HG02571 (cell line): ENCODE results near the gene CYB561.

Experiments
- ATAC-seq: cut with Tn5 transposase; IDR thresholded peaks from one replicate; pipeline ENCODE4 v1.9.1; 2021; ENCODE audit warnings: mild to moderate bottlenecking, moderate library complexity; ENCODE audit not compliant: unreplicated experiment

Gene CYB561

DNA sequence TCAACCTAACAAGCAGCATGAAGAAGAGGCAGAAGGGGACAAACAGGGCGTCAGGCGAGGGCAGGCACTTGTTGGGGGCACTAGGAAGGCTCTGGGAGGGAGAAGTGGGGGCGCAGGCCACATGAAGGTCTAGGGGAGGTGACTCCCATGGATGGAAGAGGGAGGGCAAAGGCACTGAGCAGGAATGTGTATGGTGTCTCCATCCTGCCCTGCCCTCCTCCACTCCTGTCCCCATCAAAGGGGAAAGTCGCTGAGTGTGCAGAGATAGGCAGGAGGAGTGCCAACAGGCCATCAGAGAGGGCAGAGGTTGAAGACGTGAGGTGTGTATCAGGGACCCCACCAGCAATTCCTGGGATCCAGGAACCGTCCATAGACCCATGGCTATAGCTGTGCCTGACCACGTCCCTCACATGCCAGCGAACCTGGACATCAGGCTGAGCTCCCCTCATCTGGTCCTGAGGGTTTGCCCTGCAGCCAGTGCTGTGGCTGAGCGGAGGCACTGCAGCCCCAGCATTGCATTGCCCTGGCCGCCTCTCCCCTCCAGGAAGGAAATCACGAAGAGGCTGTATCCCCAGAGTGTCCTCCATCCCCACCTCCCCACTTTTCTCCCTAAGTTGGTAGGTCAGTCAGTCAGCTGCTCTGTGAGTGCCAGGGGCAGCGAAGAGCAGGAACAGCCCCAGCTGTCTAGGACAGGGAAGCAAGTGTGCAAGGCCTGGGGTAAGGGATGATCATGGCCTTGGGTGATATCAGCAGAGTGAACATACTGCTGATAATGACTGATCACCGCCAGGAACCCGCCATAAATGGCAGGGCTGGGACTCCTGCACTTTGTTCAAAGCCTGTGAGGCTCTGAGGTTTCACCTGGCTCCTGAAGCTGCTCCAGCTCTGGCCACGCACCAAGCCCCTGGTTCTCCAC lies 6.2 kb upstream of the CYB561 start:
- no peak for ATAC-seq

- no peak for ATAC-seq
Observed at GRCh38 chr17:63451150-63451549, 5.0 kb upstream of the CYB561 start.

- no peak for ATAC-seq
Observed at GRCh38 chr17:63450551-63450950, 4.4 kb upstream of the CYB561 start.

DNA sequence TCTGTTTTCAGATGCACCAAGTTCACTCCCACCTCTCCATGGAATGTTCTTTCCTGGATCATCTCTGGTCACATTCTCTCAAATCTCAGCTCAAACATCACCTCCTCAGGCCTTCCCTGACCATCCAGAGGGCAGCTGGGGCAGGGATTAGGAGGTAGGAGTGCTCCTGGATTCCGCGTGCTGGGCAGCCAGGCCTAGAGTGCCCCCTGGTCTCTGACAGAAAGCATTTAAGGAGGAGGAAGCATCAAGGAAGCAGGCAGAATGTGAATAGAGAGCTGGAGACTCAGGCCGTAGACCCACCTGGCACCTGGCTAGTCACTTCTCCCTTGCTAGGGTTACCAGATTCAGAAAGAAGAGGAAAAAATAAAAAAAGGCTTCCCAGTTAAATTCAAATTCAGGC lies 2.5 kb upstream of the CYB561 start:
- ATAC-seq: no peak

DNA sequence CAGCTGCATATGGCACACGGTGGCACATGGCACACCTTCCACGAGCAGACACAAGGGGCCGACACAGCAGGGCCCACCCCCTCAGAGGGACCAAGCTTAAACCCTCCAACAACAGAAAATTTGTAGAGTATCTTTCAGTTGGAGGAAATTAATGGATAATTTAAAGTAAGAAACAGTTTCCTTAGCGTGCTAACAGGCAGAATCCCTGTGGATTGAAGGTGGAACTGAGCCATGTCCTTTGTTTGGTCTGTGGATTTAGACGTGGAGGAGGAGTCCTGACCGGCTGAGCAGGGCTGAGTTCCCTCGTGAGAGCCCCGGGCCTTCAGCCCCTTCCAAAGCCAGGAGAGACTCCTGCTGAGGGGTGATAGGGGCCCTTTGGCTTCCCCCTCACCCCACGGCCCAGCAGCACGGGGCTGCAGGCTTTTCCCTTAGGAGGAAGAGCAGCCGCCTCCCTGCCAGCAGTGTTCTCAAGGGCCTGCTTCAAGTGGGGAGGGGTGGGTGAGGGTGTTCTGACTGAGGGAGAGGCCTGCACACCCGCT lies 1.4 kb upstream of the CYB561 start:
- no peak for ATAC-seq

DNA sequence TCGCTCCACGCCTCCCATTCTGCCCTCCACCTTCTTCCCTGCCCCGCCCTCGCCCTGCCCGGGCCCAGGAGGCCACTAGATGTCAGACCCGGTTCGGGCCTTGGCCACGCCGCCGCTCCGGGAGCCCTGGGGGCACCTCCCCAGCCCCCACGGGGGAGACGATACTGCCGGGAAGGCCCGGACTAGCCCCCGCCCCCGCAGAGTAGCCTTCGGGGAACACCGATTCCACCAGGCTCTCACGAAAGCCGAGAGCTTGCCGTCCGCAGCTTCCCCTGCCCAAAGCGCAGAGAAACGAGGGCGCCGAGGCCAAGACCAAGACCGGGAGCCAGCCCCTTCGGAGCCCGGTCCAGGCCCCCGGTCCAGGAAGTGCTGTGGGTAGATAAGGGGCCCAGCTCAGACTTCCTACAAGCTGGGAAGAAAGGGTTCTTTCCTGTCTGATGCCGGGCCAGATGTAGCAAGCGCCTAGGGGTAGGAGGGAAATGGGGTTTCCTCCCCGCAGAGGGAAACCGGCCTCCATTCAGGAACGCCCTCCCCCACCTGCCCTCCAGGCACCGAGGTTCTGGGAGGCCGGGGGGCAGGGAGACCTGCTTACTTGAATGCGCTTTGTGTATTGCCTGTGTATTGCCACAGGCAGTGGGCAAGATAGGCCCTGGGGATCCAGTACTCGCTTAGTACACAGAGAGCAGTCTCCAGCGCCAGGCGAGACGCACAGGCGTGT lies 806 bp upstream of the CYB561 start:
- ATAC-seq: peak; percentile 38

- peak; percentile 28 for ATAC-seq
Observed at GRCh38 chr17:63445571-63445953, 544 bp downstream of the CYB561 start.

DNA sequence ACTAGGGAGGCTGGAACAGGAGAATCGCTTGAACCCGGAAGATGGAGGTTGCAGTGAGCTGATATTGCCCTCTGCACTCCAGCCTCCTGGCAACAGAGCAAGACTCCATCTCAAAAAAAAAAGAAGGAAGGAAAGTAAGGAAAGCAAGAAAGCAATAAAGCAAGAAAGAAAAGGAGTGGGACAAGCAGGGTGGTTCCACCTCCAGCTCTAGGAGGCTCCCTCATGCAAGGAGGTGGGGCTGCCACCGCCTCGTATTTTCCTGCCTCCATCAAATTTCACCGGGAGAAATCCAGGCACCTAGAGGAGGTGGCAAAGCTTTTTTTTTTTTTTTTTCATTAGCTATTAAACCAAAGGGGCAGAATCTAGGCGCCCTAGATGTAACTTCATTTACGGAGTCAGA lies 1.0 kb downstream of the CYB561 start:
- ATAC-seq: no peak

- no peak for ATAC-seq
Observed at GRCh38 chr17:63444457-63444856, 1.6 kb downstream of the CYB561 start.

GRCh38 chr17:63443053-63443452 lies 3.1 kb downstream of the CYB561 start:
- ATAC-seq: no peak

- no peak for ATAC-seq
Observed at GRCh38 chr17:63442549-63443035, 3.5 kb downstream of the CYB561 start.

- no peak for ATAC-seq
Observed at GRCh38 chr17:63442074-63442473, 4.0 kb downstream of the CYB561 start.

DNA sequence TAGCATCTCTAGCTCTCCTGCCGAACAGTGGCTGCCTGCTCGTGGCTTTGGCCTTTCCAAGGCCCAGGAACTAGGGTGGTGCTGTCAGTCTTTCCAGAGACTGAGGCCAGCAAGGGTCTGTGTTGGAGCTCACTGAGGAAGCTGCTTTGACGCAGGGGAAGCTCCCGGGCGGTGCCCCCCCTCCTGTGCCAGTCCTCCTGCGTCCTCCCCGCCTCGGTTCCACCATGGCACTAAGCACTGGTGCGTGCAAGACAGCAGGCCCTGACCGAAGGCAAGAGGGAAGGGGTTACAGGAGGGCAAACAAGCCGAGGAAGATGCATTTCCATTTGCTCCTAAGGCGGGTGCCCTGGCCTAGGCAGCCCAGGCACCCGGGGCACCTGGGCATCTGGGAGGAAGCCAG lies 4.5 kb downstream of the CYB561 start:
- ATAC-seq: no peak

DNA sequence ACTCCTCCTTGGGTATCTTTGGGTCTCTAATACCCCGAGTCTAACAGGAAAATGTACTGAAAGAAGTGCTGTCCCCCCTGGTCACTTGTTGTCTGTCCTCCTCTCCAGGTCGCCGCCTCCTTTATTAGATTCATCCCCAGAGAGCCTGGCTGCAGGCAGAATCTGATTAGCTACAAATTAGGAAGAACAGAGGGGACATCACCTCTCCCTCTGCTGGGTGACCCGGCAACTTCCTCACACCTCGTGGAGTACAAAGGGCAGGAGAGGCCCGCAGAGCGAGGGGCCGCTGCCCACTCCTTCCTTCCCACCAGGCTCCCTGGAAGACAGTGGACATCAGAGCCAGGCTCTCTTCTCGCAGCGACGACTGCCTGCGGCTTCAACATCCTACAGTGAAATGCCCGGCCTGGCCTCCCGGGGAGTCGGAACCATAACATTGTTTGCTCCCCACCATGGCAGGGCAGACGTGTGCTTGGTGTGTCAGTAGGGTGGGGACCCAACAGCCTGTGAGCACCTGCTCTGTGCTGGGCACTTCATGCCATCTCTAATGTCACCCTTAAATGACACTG lies 5.3 kb downstream of the CYB561 start:
- no peak for ATAC-seq

DNA sequence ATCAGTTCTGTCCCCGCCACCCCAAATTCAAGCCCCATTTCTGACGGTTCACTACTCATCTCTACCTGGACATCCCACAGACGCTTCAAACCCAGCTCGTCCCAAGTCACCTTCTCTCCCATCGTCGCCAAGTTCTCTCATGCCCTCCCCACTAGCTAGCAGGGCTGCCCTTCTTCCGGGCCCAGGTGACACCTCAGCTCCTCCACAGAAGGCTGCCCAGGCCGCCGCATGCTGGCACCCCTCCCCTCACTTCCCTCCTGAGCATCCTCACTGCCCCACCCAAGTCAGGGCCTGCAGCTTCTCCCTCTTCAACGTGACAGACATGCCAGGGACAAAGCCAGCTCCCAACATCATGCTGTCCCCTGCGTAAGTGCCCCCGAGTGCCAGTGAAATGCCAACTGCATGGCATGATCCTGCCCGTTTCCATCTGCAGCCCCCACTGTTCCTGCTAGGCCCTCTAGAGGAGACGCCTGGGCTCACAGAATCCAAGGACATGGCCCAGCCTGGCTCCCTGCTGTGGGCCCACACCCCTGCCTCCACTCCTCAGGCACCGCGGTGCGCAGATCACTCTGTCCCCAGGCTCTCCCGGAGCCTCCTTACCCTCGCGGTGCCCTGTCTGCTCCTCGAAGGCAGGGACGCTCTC lies 5.9 kb downstream of the CYB561 start:
- ATAC-seq: no peak

DNA sequence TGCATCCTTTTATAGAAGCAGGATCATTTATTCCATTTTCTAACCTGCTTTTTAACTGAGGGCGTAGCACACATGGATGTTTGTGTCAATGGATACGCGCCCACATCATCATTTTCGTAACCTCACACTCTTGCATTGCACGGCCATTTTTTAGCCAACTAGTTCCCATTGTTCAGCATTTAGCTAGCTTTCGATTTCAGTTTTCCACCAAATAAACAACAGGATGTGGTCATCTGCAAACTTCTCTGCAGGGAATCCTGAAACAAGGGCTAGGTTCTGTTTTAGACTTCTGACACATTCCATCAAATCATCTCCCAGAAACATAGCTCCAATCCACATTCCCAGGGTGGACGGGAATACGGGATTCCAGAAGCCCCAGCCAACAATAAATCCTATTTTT lies 6.4 kb downstream of the CYB561 start:
- ATAC-seq: no peak

- no peak for ATAC-seq
Observed at GRCh38 chr17:63438092-63439051, 7.7 kb downstream of the CYB561 start.

DNA sequence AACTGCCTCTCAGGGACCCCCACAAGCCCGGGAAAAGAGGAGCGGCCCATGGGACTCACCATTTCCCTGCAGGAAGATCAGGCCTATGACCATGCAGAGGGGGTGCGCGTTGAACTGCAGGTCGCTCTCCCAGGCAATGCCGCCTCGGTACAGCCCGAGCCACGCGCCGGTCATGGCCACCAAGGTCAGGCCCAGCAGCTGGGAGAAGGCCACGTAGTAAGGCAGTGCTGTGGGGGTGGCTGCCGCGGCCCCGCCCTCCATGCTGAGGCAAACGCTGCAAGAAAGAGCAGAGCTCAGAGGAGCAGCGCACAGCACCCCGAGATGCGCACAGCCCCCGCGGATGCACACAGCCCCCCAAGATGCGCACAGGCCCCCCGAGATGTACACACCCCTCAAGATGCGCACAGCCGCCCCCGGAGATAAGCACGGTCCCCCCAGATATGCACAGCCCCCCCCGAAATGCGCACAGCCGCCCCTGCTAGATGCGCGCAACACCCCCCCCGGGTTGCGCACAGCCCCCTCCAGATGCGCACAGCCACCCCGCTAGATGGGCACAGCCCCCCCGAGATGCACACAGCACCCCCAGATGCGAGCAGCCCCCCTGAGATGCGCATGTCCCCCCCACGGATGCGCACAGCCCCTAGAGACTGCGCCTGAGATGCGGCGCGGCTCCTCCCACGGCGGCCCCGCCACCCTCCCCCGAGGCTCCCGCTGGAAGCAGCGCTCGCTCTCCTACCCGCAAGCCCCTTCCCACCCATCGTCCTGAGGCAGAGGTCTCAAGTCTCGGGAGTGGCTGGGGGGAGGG lies 8.6 kb downstream of the CYB561 start:
- ATAC-seq: no peak

DNA sequence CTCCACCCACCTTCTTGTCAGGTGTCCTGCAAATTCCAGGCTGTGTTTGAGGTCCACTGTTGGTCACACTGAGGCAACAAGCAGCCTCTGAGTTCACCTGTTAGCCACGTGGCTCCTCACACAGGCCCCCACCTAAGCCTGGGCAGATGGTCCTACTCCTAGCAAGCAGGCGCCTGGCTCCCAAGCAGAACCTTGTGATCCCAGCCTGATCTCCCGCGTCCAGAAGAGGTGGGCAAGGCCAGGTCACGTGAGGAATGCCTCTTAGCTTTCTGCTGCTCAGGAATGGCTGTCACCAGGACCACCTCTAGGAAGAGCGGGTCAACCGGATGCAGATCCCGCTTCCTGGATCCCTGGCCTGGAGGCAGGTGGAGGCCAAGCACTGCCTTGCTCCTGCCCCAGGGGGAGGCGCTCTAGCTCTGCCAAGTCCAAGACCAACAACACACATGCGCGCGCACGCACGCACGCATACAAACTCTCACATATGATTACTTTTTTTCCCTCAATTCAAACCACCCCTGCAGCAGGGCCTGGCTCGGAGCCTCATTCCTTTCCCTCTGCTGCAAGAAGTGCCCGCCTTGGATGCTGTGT lies 9.5 kb downstream of the CYB561 start:
- ATAC-seq: no peak
